ENCODE results near the gene PREX1. TPM values are rescaled to one million over a fixed set of nuclear protein-coding genes. Genes with fewer than 3 reads are reported as not detected.
A peak's percentile ranks its signal among the peaks of the same experiment; 100 is the strongest.

PREX1 gene
- total RNA-seq, 1 donor from 2014 or later, result 66.0 TPM

GRCh38 chr20:48739395-48740291 lies 88.2 kb downstream of the PREX1 start:
- Histone ChIP-seq H3K4me1 (peaks cover 16% of the 10 kb centered on the region), H3K4me3 (no peak overlapping the region), H3K27ac (no peak overlapping the region), H3K27me3 (no peaks in the 10 kb centered on the region), H3K36me3 (no peaks in the 10 kb centered on the region), H3K9me3 (no peaks in the 10 kb centered on the region)
- ATAC-seq (no peak), DNase-seq (no peak)
- TF ChIP-seq CTCF (IDR thresholded peaks at IDR 0.05), result no peak
- intact Hi-C loops (cut with DNase I), result no loop called here

- peaks cover 22% of the 10 kb centered on the region for H3K4me1 ChIP-seq
- intact Hi-C loops (cut with DNase I), result no loop called here
- TF ChIP-seq CTCF (IDR thresholded peaks at IDR 0.05), result no peak
- DNase-seq (no peak), ATAC-seq (no peak)
- H3K36me3 ChIP-seq, result no peaks in the 10 kb centered on the region
- H3K27ac ChIP-seq, result peak overlapping the region; percentile 30
- no peak overlapping the region for H3K4me3 ChIP-seq
- H3K27me3 ChIP-seq, result no peaks in the 10 kb centered on the region
- no peaks in the 10 kb centered on the region for H3K9me3 ChIP-seq
These were observed 89.1 kb downstream of the PREX1 start for GRCh38 chr20:48738399-48739304.

DNA sequence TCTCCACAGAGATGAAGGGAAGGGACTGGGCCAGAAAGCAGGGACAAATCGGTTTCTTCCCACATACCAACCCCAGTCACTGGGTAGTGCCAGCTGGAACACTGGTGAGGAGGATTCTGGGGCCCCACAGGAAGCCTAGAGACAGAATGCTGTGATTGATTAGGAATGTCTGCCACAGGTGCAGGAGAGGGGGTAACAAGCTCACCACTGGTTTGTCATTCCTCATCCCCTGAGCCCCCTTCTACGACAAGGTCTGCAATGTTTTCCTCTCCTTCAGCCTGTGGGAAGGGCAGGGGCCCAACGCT lies 89.8 kb downstream of the PREX1 start:
- DNase-seq (no peak), ATAC-seq (no peak)
- Histone ChIP-seq H3K27me3 (no peaks in the 10 kb centered on the region), H3K27ac (peak overlapping the region; percentile 30), H3K9me3 (no peaks in the 10 kb centered on the region), H3K4me3 (no peak overlapping the region), H3K36me3 (no peaks in the 10 kb centered on the region), H3K4me1 (peaks cover 22% of the 10 kb centered on the region)
- TF ChIP-seq CTCF (IDR thresholded peaks at IDR 0.05), result no peak
- intact Hi-C loops (cut with DNase I), result no loop called here

DNA sequence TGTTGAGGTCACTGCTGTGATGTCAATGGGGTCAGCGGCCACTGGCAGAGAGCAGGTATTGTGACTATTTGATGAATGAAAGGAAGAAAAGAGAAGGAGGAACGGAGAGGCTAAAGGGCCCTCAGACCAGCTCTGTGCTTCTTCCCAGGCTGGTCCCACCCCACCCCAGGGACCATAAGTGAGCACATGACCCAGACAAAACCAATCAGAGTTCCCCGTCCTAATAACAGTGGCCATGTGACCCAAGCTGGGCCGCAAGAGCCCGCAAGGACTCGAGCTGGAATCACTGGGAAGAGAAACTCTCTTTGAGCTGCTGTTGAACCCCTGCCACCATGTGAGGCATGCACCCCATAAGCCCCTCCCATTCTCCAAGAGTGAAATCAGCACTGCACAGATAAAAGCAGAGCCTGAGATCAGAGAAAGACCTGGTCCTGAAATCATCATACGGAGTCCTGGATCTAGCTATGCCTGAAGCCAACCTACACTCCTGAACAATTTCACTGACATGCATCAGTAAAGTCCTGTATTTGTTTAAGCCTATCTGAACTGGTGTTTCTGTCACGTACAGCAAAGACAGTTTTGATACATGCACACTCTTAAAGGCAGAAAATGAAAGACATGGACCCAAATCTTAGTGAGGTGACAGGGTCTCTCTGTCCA lies 90.2 kb downstream of the PREX1 start:
- Histone ChIP-seq H3K4me3 (no peak overlapping the region), H3K36me3 (no peaks in the 10 kb centered on the region), H3K27me3 (no peaks in the 10 kb centered on the region), H3K27ac (peak overlapping the region; percentile 30), H3K9me3 (no peaks in the 10 kb centered on the region), H3K4me1 (peaks cover 22% of the 10 kb centered on the region)
- intact Hi-C loops (cut with DNase I), result no loop called here
- ATAC-seq, result no peak
- no peak for DNase-seq
- no peak for TF ChIP-seq CTCF (IDR thresholded peaks at IDR 0.05)

DNA sequence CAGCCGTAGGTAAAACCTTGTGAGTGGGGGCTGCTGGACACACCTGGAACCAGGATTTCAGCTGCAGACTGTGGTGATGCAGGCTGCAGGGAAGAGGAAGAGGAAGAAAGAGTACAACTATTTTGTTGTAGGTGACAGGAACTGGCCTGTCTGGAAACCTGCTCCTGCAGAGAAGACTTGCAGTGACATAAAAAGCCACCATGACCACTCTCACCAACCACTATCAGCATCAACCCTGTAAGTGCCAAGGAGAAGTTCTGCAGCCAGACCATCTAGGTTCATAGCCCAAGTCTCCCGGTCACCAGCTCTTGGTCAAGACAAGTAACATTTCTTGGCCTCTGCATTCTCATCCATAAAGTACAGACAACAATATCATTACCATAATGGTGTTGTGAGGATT lies 91.2 kb downstream of the PREX1 start:
- H3K4me3 ChIP-seq, result no peak overlapping the region
- no peak for ATAC-seq
- H3K36me3 ChIP-seq, result no peaks in the 10 kb centered on the region
- H3K27me3 ChIP-seq, result no peaks in the 10 kb centered on the region
- H3K4me1 ChIP-seq, result peaks cover 22% of the 10 kb centered on the region
- no peak for DNase-seq
- H3K27ac ChIP-seq, result no peak overlapping the region
- no peaks in the 10 kb centered on the region for H3K9me3 ChIP-seq
- TF ChIP-seq CTCF (IDR thresholded peaks at IDR 0.05), result no peak
- intact Hi-C loops (cut with DNase I), result no loop called here

Measured in upper lobe of right lung (tissue), 1 donor.